Calu3 (cell line): Measurements from ENCODE around the gene GNA12. TPM values are rescaled to one million over a fixed set of nuclear protein-coding genes. Genes with fewer than 3 reads are reported as not detected.
"Not testable (repeated sequence)": the region's sequence is repeated elsewhere in the genome, so short reads cannot be mapped to it uniquely, and the experiment has no call there.

ENCODE experiments used
- BruUV-seq: library from RNA; stranded (reverse); fragments of 400-500 nt; replicated peaks from 2 replicates; lab custom pipeline; 2021; lab: Mats Ljungman, UMichigan
- CTCF ChIA-PET: fragments of 300-600 bp; sonication (Branson Sonifier 250); formaldehyde crosslinking; loops from one replicate; lab custom pipeline; 2022; ENCODE audit warnings: antibody characterized with exemption; lab: Charles Lee
- DNase-seq: peaks from one replicate; pipeline ENCODE4 v3.0.0; 2022
- H3K27ac Mint-ChIP-seq: one replicate; pipeline ENCODE4 v1.8.0; 2022; ENCODE audit warnings: mixed read lengths; ENCODE audit not compliant: unreplicated experiment
- H3K27me3 Mint-ChIP-seq: one replicate; pipeline ENCODE4 v1.8.0; 2022; ENCODE audit warnings: mixed read lengths; ENCODE audit not compliant: unreplicated experiment
- H3K36me3 Mint-ChIP-seq: one replicate; pipeline ENCODE4 v1.8.0; 2022; ENCODE audit warnings: mild to moderate bottlenecking, moderate library complexity, mixed read lengths; ENCODE audit not compliant: insufficient read depth, unreplicated experiment
- H3K4me1 Mint-ChIP-seq: one replicate; pipeline ENCODE4 v1.8.0; 2022; ENCODE audit warnings: mild to moderate bottlenecking, low read depth, mixed read lengths; ENCODE audit not compliant: unreplicated experiment
- H3K4me3 Mint-ChIP-seq: one replicate; pipeline ENCODE4 v1.8.0; 2022; ENCODE audit warnings: mild to moderate bottlenecking, low read depth, moderate library complexity, mixed read lengths; ENCODE audit not compliant: unreplicated experiment
- H3K9me3 Mint-ChIP-seq: one replicate; pipeline ENCODE4 v1.8.0; 2022; ENCODE audit warnings: low read depth, mixed read lengths; ENCODE audit not compliant: unreplicated experiment
- CTCF ChIP-seq: fragments of 200-600 bp; IDR thresholded peaks from one replicate; pipeline ENCODE4 v1.8.0; 2022; ENCODE audit warnings: antibody characterized with exemption; ENCODE audit not compliant: unreplicated experiment
- intact Hi-C: fragments of 100-400 bp; cut with micrococcal nuclease; formaldehyde crosslinking; loops from one replicate; pipeline ENCODE4 v1.10.0; 2022; ENCODE audit not compliant: unreplicated experiment
- total RNA-seq: library from RNA; stranded (reverse); gene quantifications from 2 replicates; pipeline ENCODE4 v1.2.3, GENCODE V29; 2022

GNA12 gene
- total RNA-seq, 1 experiment from 2014 or later, result 78.3 TPM

- no peak overlapping the region for H3K4me3 Mint-ChIP-seq
- H3K4me1 Mint-ChIP-seq, result no peaks in the 10 kb centered on the region
- H3K9me3 Mint-ChIP-seq, result no peaks in the 10 kb centered on the region
- CTCF ChIA-PET, result interaction anchor here (1.1 to 1.9 kb wide), 2 partner anchors 10 to 243 kb away, joined by 3 to 9 read pairs; no protein-coding TSS in a partner anchor
- DNase-seq, result no peak
- intact Hi-C loops, result no loop called here
- BruUV-seq, result no TSS peak
- TF ChIP-seq CTCF, result no peak
- peaks cover 63% of the 10 kb centered on the region for H3K27me3 Mint-ChIP-seq
- H3K27ac Mint-ChIP-seq, result no peak overlapping the region
- no peaks in the 10 kb centered on the region for H3K36me3 Mint-ChIP-seq
Measured at GRCh38 chr7:2700141-2700850, 143.8 kb downstream of the GNA12 start.

GRCh38 chr7:2699289-2699620, 144.9 kb downstream of the GNA12 start:
- H3K27me3 Mint-ChIP-seq, result peaks cover 63% of the 10 kb centered on the region
- no peaks in the 10 kb centered on the region for H3K9me3 Mint-ChIP-seq
- no TSS peak for BruUV-seq
- no peak overlapping the region for H3K27ac Mint-ChIP-seq
- DNase-seq, result no peak
- no peak for TF ChIP-seq CTCF
- H3K36me3 Mint-ChIP-seq, result no peaks in the 10 kb centered on the region
- H3K4me1 Mint-ChIP-seq, result no peaks in the 10 kb centered on the region
- intact Hi-C loops, result no loop called here
- no peak overlapping the region for H3K4me3 Mint-ChIP-seq
- CTCF ChIA-PET, result interaction anchor here (1.0 to 1.9 kb wide), 3 partner anchors 9 to 242 kb away, joined by 3 to 9 read pairs (median 3); no protein-coding TSS in a partner anchor

- H3K4me1 Mint-ChIP-seq, result no peaks in the 10 kb centered on the region
- BruUV-seq, result no TSS peak
- no peaks in the 10 kb centered on the region for H3K36me3 Mint-ChIP-seq
- no peaks in the 10 kb centered on the region for H3K9me3 Mint-ChIP-seq
- DNase-seq, result no peak
- H3K4me3 Mint-ChIP-seq, result no peak overlapping the region
- TF ChIP-seq CTCF, result no peak
- no peak overlapping the region for H3K27ac Mint-ChIP-seq
- CTCF ChIA-PET, result interaction anchor here (1.0 to 1.9 kb wide), 3 partner anchors 9 to 241 kb away, joined by 3 to 9 read pairs (median 3); no protein-coding TSS in a partner anchor
- H3K27me3 Mint-ChIP-seq, result peaks cover 60% of the 10 kb centered on the region
- intact Hi-C loops, result no loop called here
Measured at GRCh38 chr7:2698581-2699288, 145.4 kb downstream of the GNA12 start.

- intact Hi-C loops, CTCF ChIA-PET, H3K27ac Mint-ChIP-seq, H3K9me3 Mint-ChIP-seq, DNase-seq, H3K36me3 Mint-ChIP-seq, BruUV-seq, H3K4me3 Mint-ChIP-seq: not testable (repeated sequence)
- H3K4me1 Mint-ChIP-seq, result peaks cover 18% of the 10 kb centered on the region
- peaks cover 42% of the 10 kb centered on the region for H3K27me3 Mint-ChIP-seq
Measured at GRCh38 chr7:2694122-2694436, 150.0 kb downstream of the GNA12 start.

- BruUV-seq, CTCF ChIA-PET, H3K4me3 Mint-ChIP-seq, H3K9me3 Mint-ChIP-seq, DNase-seq, H3K36me3 Mint-ChIP-seq, intact Hi-C loops, H3K27ac Mint-ChIP-seq: not testable (repeated sequence)
- Mint-ChIP-seq H3K27me3 (peaks cover 42% of the 10 kb centered on the region), H3K4me1 (peaks cover 23% of the 10 kb centered on the region)
Measured at GRCh38 chr7:2693420-2694121, 150.5 kb downstream of the GNA12 start.
